ENCODE data around the gene CLEC20A. TPM values are rescaled to one million over a fixed set of nuclear protein-coding genes. Genes with fewer than 3 reads are reported as not detected.

CLEC20A gene
- total RNA-seq, 2 donors from 2014 or later: 3.0 TPM; not detected in 1

DNA sequence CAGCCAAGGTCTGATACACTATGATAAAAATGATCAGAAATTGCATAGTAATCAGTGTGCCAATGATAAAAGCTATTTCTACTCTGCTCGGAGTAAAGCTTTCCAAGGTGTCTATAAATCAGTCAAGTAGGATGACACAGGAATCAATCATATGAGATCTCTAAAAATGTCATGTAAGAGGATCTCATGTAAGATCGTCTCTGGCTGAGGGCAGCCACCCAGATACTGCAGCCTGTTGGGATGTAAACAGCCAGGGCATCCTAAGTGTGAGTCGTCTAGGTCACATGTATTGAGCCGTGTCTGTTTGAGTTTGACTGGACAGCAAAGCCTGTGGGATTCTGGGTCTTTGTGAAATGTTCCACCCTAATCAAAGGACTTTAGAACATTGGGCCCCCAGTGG lies 13.4 kb upstream of the CLEC20A start:
- H3K4me1 ChIP-seq (ENCODE audit: control insufficient read depth in 1 of 2, low read depth in 2 of 2): no peaks in the 10 kb centered on the region

DNA sequence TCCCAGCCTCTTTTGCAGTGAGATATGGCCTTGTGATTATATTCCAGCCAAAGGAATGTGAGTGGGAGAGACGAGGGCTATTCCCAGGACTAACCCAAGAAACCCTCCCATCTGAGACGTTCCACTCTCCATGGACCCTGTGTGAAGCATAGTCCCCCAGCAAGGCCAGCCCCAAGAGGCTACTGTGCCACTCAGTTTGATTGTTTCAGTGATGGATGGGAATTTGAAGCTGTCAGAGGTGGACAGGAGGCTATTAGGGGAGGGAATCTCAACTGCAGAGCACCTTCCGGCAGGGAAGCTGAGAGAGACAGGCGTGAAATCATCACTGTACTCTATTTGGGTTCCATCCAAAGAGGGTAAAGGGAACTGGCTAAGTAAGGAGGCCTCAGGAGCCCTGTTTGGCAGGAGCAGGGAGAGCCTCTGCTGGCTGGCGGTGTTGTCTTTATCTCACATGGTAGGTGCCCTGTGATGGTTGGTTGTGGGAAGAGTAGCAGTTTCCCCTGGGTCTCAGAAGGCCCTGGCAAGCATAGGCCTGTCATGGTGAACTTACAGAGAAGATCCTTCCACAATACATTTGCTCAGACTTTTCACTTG lies 12.7 kb upstream of the CLEC20A start:
- H3K36me3 ChIP-seq: no peaks in the 10 kb centered on the region
- ATAC-seq (ENCODE audit: insufficient number of reproducible peaks, low FRiP score, low read depth) (no peak), DNase-seq (ENCODE audit: low spot score) (no peak)
- no peak overlapping the region for H3K4me3 ChIP-seq
- no peak overlapping the region for H3K27ac ChIP-seq
- H3K4me1 ChIP-seq (ENCODE audit: control insufficient read depth in 1 of 2, low read depth in 2 of 2): no peaks in the 10 kb centered on the region
- TF ChIP-seq, protein P1, sequence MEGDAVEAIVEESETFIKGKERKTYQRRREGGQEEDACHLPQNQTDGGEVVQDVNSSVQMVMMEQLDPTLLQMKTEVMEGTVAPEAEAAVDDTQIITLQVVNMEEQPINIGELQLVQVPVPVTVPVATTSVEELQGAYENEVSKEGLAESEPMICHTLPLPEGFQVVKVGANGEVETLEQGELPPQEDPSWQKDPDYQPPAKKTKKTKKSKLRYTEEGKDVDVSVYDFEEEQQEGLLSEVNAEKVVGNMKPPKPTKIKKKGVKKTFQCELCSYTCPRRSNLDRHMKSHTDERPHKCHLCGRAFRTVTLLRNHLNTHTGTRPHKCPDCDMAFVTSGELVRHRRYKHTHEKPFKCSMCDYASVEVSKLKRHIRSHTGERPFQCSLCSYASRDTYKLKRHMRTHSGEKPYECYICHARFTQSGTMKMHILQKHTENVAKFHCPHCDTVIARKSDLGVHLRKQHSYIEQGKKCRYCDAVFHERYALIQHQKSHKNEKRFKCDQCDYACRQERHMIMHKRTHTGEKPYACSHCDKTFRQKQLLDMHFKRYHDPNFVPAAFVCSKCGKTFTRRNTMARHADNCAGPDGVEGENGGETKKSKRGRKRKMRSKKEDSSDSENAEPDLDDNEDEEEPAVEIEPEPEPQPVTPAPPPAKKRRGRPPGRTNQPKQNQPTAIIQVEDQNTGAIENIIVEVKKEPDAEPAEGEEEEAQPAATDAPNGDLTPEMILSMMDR (IDR thresholded peaks at IDR 0.05): no peak
- no peaks in the 10 kb centered on the region for H3K9me3 ChIP-seq
- no peaks in the 10 kb centered on the region for H3K27me3 ChIP-seq (replicated peaks; ENCODE audit: insufficient read depth)

More for the DNA sequence above, 13.4 kb upstream of the CLEC20A start:
- Histone ChIP-seq H3K27me3 (replicated peaks; ENCODE audit: insufficient read depth) (no peaks in the 10 kb centered on the region), H3K9me3 (no peaks in the 10 kb centered on the region), H3K36me3 (no peaks in the 10 kb centered on the region), H3K27ac (no peak overlapping the region), H3K4me3 (no peak overlapping the region)
- ATAC-seq (ENCODE audit: insufficient number of reproducible peaks, low FRiP score, low read depth) (no peak), DNase-seq (ENCODE audit: low spot score) (no peak)
- TF ChIP-seq, protein P1 (IDR thresholded peaks at IDR 0.05): no peak

DNA sequence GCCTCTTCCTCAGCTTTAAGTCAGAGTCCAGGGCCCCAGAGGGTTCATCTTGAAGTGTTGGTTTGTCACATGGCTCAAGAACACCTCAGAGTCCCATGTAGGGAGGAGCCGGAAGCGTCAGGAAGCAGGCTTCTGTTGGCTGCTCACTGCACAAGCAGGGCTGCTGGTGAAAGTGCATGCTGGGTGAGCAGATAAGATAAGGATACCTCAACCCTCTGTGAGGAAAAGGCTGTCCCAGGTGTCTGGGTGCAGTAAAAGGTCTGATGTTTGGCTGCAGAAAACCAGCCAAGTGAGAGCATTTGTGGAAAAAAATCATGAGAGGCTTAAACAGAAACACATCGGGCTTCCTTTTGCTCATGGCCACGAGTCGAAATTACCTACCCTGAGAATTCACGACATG lies 9.9 kb upstream of the CLEC20A start:
- H3K36me3 ChIP-seq: no peaks in the 10 kb centered on the region
- ATAC-seq (ENCODE audit: insufficient number of reproducible peaks, low FRiP score, low read depth) (no peak), DNase-seq (ENCODE audit: low spot score) (no peak)
- no peak overlapping the region for H3K4me3 ChIP-seq
- H3K27ac ChIP-seq: no peak overlapping the region
- no peaks in the 10 kb centered on the region for H3K4me1 ChIP-seq (ENCODE audit: control insufficient read depth in 1 of 2, low read depth in 2 of 2)
- TF ChIP-seq, protein P1 (IDR thresholded peaks at IDR 0.05): no peak
- no peaks in the 10 kb centered on the region for H3K27me3 ChIP-seq (replicated peaks; ENCODE audit: insufficient read depth)
- no peaks in the 10 kb centered on the region for H3K9me3 ChIP-seq

DNA sequence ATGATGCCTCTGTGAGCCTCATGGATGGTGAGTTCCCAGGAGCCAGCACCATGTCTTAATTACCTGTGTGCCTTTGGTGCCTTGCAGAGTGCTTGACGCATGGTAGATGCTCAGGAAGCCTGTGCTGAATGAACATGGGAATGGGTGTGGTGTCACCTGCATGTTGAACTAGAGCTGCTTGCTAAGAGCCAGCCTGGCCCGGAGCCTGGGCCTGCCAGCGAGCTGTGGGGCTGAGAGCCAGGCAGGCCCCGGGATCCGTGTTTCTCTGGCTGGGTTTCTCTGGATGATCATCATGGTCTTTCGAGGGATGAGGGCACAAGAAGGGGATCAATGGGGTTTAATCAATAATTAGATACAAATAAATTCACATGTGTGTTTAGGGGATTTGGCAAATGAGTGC lies 9.4 kb upstream of the CLEC20A start:
- ATAC-seq (ENCODE audit: insufficient number of reproducible peaks, low FRiP score, low read depth) (no peak), DNase-seq (ENCODE audit: low spot score) (no peak)
- Histone ChIP-seq H3K36me3 (no peaks in the 10 kb centered on the region), H3K27ac (no peak overlapping the region), H3K4me1 (ENCODE audit: control insufficient read depth in 1 of 2, low read depth in 2 of 2) (no peaks in the 10 kb centered on the region), H3K4me3 (no peak overlapping the region), H3K27me3 (replicated peaks; ENCODE audit: insufficient read depth) (no peaks in the 10 kb centered on the region), H3K9me3 (no peaks in the 10 kb centered on the region)
- TF ChIP-seq, protein P1 (IDR thresholded peaks at IDR 0.05): no peak

DNA sequence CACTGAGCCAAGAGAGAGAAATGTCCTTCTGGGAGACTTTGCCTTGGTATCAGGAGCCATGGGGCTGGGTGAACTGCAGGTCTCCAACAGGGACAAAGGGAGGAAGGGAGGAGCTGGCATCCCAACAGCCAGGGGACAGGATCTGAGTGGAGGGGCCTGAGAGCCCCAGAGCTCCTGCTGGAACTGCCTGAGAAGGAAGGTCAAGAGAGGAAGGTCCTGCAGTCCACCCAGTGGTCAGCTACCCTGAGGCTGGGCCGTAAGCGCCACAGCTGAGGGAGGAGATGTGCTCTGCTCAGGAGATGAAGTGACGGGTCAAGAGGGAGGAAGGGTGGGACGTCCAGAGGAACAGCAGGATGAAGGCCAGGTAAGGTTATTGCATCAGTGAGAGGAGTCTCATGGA lies 7.5 kb upstream of the CLEC20A start:
- ATAC-seq (ENCODE audit: insufficient number of reproducible peaks, low FRiP score, low read depth): no peak
- TF ChIP-seq, protein P1 (IDR thresholded peaks at IDR 0.05): no peak

More for the DNA sequence above, 7.5 kb upstream of the CLEC20A start:
- no peaks in the 10 kb centered on the region for H3K9me3 ChIP-seq
- no peaks in the 10 kb centered on the region for H3K27me3 ChIP-seq (replicated peaks; ENCODE audit: insufficient read depth)
- H3K4me1 ChIP-seq (ENCODE audit: control insufficient read depth in 1 of 2, low read depth in 2 of 2): no peaks in the 10 kb centered on the region
- no peak for DNase-seq (ENCODE audit: low spot score)
- H3K27ac ChIP-seq: no peak overlapping the region
- no peak overlapping the region for H3K4me3 ChIP-seq
- no peaks in the 10 kb centered on the region for H3K36me3 ChIP-seq

All from thoracic aorta (tissue), 2 donors.